ENCODE results near the gene EHF.

EHF gene

DNA sequence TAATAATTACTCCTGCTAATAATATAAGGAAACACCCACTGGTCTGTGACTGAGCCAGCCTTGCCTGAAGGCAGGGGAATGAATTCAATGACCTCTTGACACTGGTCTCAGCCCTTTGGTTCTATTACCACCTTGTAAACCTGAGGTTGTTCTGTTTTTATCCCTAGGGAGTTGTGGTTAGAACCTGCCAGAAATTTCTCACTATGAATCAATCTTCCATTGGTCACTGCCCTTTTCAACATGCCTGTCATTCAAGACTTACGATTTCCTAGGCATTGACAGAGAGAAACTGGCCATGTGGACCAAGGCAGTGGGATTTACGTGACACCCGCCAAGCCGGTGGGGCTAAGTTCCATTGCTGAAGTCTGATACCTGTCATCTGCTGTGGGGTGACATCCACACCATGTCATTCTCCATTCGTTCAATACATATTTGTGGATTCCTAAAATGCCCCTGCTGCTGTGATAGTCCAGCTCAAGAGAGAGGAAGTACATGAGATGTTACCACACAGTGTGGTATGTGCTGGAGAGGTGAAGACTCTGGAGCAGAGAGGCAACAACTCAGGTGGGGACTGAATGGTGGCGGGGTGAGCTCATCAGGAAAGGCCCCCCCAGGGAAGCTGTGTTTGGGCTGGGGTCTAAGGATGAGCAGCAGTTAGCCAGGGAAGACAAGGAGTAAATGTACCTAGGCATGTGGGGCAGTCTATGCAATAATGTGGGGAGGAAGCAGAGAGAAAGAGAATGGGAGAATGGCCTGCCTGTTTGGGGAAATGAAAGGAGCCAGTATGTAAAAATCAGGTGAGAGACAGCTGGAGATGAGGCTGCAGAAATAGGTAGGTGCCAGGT is 15.2 kb upstream of the EHF start:
- TF ChIP-seq, protein P1, sequence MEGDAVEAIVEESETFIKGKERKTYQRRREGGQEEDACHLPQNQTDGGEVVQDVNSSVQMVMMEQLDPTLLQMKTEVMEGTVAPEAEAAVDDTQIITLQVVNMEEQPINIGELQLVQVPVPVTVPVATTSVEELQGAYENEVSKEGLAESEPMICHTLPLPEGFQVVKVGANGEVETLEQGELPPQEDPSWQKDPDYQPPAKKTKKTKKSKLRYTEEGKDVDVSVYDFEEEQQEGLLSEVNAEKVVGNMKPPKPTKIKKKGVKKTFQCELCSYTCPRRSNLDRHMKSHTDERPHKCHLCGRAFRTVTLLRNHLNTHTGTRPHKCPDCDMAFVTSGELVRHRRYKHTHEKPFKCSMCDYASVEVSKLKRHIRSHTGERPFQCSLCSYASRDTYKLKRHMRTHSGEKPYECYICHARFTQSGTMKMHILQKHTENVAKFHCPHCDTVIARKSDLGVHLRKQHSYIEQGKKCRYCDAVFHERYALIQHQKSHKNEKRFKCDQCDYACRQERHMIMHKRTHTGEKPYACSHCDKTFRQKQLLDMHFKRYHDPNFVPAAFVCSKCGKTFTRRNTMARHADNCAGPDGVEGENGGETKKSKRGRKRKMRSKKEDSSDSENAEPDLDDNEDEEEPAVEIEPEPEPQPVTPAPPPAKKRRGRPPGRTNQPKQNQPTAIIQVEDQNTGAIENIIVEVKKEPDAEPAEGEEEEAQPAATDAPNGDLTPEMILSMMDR (IDR thresholded peaks at IDR 0.05; ENCODE audit: insufficient read depth, low read depth, low read length, missing control alignments) = no peak
- DNase-seq (ENCODE audit: low read depth) = no peak
- no peak overlapping the region for H3K4me3 ChIP-seq (ENCODE audit: low read length)

DNA sequence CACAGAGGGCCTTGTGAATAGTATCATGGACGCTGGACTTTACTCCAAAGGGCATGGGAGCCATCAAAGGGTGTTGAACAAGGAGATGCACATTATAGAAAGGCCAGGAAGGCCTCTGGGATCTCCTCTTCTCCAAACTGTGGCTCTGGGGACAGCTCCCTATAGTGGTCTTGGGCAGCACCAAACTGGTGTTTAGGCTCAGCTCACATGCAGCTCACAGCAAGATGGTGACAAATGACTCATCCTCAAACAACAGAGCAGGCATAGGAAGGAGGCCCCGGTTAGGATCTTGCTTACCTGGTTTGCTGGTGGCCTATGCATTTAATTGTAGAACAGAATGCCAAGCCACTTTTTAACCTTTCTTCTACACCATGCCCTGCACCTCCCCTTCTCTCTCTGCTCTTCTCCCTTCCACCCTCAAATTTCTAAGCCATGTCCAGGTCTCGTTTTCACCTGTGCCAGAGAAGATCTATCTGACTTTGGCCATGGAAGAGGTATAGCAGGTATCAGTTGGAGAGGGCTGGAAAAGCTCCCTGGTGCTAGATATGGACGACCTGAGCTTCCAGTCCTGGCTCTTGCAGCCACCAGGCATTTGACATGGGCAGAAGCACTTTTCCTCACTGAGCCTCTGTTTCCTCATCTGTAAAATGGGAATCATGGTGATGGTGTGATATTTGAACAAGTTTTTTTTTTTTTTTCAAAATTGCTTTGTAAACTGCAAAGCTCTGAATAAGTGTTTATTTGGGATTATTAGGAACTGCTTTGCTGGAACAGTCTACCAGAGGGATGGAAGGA is 14.4 kb upstream of the EHF start:
- DNase-seq (ENCODE audit: low read depth) = no peak
- TF ChIP-seq, protein P1 (IDR thresholded peaks at IDR 0.05; ENCODE audit: insufficient read depth, low read depth, low read length, missing control alignments) = no peak
- H3K4me3 ChIP-seq (ENCODE audit: low read length) = no peak overlapping the region

DNA sequence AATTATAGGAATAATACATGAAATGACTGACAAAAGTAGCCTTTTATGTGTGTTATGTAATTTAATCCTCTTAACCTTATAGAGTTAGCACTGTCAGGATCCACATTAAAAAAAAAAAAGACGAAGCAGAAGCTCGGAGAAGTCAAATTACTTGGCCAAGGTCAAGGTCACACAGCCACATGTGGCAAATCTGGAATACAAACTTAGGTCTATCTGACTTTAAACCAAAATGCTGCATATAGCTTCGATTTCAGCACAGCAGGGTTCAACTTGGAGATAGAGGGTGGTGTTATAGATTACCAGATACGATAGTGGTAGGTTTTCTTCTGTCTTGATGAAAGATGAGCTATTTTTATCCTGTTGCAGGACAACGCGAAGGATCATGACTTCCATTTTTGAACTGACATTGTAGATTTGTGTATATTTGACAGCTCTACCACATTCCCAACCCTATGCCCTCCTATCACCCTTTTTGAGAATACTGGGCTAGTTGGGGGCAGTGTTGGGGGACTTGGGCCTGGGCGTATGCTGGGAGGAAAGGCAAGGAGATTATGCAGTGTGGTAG is 11.6 kb upstream of the EHF start:
- no peak for DNase-seq (ENCODE audit: low read depth)
- no peak overlapping the region for H3K4me3 ChIP-seq (ENCODE audit: low read length)
- TF ChIP-seq, protein P1 (IDR thresholded peaks at IDR 0.05; ENCODE audit: insufficient read depth, low read depth, low read length, missing control alignments) = no peak

DNA sequence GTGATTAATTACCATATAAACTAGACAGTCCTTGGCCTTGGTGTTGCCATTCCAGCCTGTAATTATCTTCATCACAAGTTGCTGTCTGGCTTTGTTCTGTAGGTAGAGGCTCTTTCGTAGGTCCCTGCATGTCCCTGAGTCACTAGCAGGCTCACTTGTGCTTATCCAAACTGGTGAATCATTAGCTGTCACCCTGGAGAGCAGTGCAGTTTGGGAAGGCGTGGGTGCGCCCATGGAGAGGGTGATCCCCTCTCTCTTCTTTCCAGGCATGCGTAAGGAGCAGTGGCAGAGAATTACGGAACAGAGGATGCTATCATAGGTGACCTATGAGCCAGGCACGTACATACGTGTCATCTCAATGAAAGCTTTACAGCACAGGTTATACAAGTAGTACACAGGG is 11.0 kb upstream of the EHF start:
- TF ChIP-seq, protein P1 (IDR thresholded peaks at IDR 0.05; ENCODE audit: insufficient read depth, low read depth, low read length, missing control alignments) = no peak
- no peak overlapping the region for H3K4me3 ChIP-seq (ENCODE audit: low read length)
- DNase-seq (ENCODE audit: low read depth) = peak; percentile 74

DNA sequence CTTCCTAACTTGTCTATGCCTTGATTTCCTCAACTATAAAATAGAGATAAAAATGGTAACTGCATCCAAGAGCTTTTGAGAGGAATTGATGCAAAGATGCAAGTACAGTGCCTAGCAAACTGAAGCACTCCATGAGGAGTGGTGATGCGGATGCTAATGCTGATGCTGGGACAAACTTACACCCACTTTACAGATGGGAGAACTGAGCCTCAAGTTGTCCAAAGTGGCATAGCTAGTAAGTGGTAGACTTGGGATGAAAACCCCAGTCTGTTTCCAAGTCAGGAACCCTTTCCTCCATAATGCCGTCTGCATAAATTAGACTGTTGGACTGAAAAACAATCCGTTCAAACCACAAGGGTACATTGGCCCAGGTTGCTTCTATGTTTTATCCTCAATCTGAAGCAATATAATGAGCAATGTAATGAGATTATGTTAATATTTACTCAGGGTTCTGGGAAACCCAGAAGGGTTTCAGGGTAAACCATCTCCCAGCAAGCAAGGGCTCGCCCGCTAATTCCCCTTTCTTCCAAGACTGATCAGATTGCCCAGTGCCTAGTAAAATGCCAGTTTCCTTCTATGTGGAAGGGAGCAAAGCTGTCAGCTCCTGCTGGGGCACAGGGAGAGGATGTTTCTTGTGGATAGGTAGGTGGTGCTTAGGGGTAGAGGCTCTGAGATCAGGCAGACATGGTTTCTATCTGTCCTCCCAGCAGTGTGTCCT is 10.4 kb upstream of the EHF start:
- DNase-seq (ENCODE audit: low read depth) = no peak
- TF ChIP-seq, protein P1 (IDR thresholded peaks at IDR 0.05; ENCODE audit: insufficient read depth, low read depth, low read length, missing control alignments) = no peak
- no peak overlapping the region for H3K4me3 ChIP-seq (ENCODE audit: low read length)

DNA sequence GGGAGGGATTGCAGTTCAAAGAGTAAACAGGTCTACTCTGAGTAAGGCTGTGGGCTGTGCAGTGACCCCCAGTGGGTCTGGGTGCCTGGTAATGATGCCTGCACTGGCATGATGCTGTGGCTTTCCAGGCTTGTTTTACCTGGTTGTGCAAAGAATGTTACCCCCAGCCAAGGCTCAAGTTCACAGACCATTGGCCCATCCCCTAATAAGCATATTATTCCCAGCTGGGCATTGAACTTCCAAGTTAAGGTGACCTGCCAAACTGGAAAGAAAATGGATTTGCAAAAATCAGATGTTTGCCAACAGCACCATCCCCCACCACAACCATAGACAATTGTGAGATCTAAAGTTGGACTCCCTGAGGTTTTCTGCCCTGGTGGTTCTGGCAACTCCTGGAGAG is 7.9 kb upstream of the EHF start:
- no peak overlapping the region for H3K4me3 ChIP-seq (ENCODE audit: low read length)
- TF ChIP-seq, protein P1 (IDR thresholded peaks at IDR 0.05; ENCODE audit: insufficient read depth, low read depth, low read length, missing control alignments) = no peak
- no peak for DNase-seq (ENCODE audit: low read depth)
